ENCODE data around the gene FAT1. TPM values are rescaled to one million over a fixed set of nuclear protein-coding genes. Genes with fewer than 3 reads are reported as not detected.

FAT1 gene
- total and polyA plus RNA-seq, 9 of the 15 experiments (the other 6 are each of a cell fraction or from before 2014, with no cell fraction given) = 6.0 to 38.4 (median 21.4) TPM

DNA sequence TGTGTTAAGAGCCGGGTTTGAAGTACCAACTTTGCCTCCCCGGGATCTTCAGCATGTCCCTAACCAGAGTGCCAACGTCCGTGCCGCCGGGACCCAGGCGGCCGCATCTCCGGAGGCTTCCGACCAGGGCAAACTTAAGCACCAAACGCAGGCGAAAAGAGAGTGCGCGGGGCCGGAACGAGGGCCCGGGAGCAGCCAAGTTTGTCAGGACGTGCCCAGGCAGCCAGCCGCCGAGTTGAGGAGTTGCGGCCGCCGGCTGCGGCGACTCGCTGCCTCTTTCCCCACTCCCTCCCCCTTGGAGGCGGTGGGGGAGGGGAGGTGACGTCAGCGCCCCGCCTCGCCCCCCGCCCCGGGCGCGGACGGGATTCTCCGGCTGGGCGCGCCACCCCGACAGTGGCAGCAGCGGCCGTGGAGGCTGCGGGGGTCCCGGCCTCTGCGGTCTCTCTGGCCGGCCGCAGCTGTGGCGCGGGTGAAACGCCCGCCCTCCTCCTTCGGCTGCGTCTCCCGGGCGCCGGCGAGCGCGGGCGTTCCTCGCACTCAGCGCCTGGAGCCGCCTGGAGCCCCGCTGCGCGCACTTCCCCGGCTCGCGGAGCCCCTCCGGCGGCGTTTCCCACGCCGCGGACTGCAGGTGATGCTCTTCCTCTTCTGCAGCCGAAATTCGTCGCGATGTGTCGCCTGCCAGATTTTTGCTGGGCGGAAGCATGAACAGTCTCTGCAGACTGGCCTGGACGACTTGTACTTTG lies 2.9 kb upstream of the FAT1 start (continued):
- TF ChIP-seq PPARD (CRISPR knock-in tag; IDR thresholded peaks at IDR 0.05) = no peak
- no peak for TF ChIP-seq ZFPM2 (CRISPR knock-in tag; IDR thresholded peaks at IDR 0.05)
- TF ChIP-seq, protein P1, sequence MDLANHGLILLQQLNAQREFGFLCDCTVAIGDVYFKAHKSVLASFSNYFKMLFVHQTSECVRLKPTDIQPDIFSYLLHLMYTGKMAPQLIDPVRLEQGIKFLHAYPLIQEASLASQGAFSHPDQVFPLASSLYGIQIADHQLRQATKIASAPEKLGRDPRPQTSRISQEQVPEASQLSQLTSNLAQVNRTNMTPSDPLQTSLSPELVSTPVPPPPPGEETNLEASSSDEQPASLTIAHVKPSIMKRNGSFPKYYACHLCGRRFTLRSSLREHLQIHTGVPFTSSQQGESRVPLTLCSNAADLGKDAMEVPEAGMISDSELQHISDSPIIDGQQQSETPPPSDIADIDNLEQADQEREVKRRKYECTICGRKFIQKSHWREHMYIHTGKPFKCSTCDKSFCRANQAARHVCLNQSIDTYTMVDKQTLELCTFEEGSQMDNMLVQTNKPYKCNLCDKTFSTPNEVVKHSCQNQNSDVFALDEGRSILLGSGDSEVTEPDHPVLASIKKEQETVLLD (IDR thresholded peaks at IDR 0.05) = no peak
- no peak for TF ChIP-seq ZNF3 (CRISPR knock-in tag; IDR thresholded peaks at IDR 0.05)
- TF ChIP-seq, protein P2, sequence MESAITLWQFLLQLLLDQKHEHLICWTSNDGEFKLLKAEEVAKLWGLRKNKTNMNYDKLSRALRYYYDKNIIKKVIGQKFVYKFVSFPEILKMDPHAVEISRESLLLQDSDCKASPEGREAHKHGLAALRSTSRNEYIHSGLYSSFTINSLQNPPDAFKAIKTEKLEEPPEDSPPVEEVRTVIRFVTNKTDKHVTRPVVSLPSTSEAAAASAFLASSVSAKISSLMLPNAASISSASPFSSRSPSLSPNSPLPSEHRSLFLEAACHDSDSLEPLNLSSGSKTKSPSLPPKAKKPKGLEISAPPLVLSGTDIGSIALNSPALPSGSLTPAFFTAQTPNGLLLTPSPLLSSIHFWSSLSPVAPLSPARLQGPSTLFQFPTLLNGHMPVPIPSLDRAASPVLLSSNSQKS (CRISPR knock-in tag; IDR thresholded peaks at IDR 0.05) = no peak
- TF ChIP-seq ZNF766 (CRISPR knock-in tag; conservative IDR thresholded peaks at IDR 0.05) = no peak
- TF ChIP-seq, protein P3, sequence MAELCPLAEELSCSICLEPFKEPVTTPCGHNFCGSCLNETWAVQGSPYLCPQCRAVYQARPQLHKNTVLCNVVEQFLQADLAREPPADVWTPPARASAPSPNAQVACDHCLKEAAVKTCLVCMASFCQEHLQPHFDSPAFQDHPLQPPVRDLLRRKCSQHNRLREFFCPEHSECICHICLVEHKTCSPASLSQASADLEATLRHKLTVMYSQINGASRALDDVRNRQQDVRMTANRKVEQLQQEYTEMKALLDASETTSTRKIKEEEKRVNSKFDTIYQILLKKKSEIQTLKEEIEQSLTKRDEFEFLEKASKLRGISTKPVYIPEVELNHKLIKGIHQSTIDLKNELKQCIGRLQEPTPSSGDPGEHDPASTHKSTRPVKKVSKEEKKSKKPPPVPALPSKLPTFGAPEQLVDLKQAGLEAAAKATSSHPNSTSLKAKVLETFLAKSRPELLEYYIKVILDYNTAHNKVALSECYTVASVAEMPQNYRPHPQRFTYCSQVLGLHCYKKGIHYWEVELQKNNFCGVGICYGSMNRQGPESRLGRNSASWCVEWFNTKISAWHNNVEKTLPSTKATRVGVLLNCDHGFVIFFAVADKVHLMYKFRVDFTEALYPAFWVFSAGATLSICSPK (IDR thresholded peaks at IDR 0.05; ENCODE audit: borderline replicate concordance) = no peak
- TF ChIP-seq ATF7 (IDR thresholded peaks at IDR 0.05) = peak; percentile 96
- TF ChIP-seq HDAC2 (IDR thresholded peaks at IDR 0.05) = no peak
- no peak for TF ChIP-seq SMARCA5 (IDR thresholded peaks at IDR 0.05)
- TF ChIP-seq, protein P4, sequence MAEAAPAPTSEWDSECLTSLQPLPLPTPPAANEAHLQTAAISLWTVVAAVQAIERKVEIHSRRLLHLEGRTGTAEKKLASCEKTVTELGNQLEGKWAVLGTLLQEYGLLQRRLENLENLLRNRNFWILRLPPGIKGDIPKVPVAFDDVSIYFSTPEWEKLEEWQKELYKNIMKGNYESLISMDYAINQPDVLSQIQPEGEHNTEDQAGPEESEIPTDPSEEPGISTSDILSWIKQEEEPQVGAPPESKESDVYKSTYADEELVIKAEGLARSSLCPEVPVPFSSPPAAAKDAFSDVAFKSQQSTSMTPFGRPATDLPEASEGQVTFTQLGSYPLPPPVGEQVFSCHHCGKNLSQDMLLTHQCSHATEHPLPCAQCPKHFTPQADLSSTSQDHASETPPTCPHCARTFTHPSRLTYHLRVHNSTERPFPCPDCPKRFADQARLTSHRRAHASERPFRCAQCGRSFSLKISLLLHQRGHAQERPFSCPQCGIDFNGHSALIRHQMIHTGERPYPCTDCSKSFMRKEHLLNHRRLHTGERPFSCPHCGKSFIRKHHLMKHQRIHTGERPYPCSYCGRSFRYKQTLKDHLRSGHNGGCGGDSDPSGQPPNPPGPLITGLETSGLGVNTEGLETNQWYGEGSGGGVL (CRISPR knock-in tag; IDR thresholded peaks at IDR 0.05) = no peak
- TF ChIP-seq ZNF24 (IDR thresholded peaks at IDR 0.05) = no peak
- TF ChIP-seq NFXL1 (CRISPR knock-in tag; IDR thresholded peaks at IDR 0.05) = no peak
- no peak for TF ChIP-seq HEY1 (CRISPR knock-in tag; IDR thresholded peaks at IDR 0.05; ENCODE audit: borderline replicate concordance)
- TF ChIP-seq NCOA2 (IDR thresholded peaks at IDR 0.05; ENCODE audit: partially characterized antibody in 2 of 2) = no peak
- TF ChIP-seq ZNF707 (CRISPR knock-in tag; conservative IDR thresholded peaks at IDR 0.05) = no peak
- no peak for TF ChIP-seq HMG20B (CRISPR knock-in tag; IDR thresholded peaks at IDR 0.05)
- TF ChIP-seq CHD1 (IDR thresholded peaks at IDR 0.05; ENCODE audit: low read length) = no peak
- TF ChIP-seq TARDBP (IDR thresholded peaks at IDR 0.05) = no peak
- TF ChIP-seq, protein P5, sequence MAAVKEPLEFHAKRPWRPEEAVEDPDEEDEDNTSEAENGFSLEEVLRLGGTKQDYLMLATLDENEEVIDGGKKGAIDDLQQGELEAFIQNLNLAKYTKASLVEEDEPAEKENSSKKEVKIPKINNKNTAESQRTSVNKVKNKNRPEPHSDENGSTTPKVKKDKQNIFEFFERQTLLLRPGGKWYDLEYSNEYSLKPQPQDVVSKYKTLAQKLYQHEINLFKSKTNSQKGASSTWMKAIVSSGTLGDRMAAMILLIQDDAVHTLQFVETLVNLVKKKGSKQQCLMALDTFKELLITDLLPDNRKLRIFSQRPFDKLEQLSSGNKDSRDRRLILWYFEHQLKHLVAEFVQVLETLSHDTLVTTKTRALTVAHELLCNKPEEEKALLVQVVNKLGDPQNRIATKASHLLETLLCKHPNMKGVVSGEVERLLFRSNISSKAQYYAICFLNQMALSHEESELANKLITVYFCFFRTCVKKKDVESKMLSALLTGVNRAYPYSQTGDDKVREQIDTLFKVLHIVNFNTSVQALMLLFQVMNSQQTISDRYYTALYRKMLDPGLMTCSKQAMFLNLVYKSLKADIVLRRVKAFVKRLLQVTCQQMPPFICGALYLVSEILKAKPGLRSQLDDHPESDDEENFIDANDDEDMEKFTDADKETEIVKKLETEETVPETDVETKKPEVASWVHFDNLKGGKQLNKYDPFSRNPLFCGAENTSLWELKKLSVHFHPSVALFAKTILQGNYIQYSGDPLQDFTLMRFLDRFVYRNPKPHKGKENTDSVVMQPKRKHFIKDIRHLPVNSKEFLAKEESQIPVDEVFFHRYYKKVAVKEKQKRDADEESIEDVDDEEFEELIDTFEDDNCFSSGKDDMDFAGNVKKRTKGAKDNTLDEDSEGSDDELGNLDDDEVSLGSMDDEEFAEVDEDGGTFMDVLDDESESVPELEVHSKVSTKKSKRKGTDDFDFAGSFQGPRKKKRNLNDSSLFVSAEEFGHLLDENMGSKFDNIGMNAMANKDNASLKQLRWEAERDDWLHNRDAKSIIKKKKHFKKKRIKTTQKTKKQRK (IDR thresholded peaks at IDR 0.05; ENCODE audit: borderline replicate concordance, low read depth, low read length) = no peak
